GM21786 (cell line): ENCODE data around the gene MTERF4.

Source experiments
- ATAC-seq: cut with Tn5 transposase; IDR thresholded peaks from one replicate; pipeline ENCODE4 v1.9.1; 2021; ENCODE audit not compliant: unreplicated experiment

MTERF4 gene

DNA sequence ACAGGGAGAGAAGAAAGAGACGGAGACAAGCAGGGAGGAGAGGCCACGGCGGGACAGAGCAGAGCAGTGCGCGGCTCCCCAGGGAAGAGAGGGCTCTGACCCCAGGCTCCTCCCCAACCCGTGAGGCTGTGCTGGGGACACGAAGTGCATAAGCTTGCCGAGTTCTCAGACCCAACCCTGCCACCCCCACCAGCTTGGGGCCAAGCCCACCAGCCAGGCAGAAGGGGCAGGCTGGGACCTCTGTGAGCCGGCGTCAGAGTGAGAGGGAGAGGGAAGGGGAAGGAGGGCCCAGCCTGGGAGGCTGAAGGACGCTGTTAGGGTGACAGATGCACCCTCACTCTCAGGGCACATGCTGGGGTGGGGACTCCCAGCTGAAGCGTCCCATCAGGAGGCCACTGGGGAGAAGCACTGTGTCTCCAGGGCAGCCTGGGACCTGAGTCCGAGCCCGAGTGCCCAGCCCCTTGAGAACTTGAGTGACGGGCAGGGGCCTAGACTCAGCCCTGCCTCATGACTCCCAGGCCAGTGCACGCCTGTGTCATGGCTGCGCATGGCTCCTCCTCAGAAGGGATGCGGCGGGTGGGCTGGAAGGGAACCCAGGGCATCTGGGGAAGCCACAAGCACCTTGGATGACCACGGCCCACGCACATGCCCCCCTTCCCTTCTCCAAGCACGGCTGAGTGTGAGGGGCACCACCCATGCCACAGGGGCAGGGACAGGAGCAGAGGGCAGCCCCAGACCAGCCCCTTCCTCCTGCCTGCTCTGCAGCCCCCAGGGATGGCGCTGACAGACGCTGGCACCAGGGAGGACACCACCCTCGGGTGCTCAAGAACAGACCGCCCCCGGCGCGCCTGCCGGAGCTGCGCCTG is 31.0 kb downstream of the MTERF4 start:
- ATAC-seq, result no peak

DNA sequence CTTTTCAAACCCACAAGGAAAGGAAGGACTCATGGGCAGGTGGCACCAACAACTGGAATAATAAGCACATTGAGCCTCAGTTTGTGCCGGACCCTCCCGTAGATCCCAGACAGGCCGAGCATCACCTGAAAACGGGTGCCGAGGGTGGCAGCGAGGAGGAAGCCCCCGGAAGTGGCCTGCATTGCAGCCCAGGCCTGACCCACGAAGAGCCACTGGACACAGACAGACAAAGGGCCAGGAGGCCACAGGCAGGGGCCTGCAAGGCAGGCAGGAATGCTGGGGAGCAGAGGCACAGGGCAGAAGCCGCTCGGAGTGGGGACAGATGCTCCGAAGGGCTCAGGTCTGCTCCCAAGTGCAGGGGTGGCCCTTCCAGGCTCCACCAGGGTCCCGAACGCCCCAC is 31.7 kb downstream of the MTERF4 start:
- ATAC-seq, result no peak

DNA sequence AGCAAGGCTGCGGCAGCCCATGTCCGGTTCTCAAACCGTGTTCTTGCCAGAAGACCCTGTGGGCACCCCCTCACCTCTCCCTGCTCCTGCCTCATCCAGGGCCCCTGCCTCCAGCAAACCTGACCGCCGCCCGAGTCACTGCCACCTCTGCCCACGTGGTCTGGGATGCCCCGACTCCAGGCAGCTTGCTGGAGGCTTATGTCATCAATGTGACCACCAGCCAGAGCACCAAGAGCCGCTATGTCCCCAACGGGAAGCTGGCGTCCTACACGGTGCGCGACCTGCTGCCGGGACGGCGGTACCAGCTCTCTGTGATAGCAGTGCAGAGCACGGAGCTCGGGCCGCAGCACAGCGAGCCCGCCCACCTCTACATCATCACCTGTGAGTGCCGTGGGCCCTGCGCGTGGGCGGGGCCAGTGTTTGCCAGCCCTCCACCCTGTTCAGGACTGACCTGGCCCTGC is 32.2 kb downstream of the MTERF4 start:
- ATAC-seq, result no peak

DNA sequence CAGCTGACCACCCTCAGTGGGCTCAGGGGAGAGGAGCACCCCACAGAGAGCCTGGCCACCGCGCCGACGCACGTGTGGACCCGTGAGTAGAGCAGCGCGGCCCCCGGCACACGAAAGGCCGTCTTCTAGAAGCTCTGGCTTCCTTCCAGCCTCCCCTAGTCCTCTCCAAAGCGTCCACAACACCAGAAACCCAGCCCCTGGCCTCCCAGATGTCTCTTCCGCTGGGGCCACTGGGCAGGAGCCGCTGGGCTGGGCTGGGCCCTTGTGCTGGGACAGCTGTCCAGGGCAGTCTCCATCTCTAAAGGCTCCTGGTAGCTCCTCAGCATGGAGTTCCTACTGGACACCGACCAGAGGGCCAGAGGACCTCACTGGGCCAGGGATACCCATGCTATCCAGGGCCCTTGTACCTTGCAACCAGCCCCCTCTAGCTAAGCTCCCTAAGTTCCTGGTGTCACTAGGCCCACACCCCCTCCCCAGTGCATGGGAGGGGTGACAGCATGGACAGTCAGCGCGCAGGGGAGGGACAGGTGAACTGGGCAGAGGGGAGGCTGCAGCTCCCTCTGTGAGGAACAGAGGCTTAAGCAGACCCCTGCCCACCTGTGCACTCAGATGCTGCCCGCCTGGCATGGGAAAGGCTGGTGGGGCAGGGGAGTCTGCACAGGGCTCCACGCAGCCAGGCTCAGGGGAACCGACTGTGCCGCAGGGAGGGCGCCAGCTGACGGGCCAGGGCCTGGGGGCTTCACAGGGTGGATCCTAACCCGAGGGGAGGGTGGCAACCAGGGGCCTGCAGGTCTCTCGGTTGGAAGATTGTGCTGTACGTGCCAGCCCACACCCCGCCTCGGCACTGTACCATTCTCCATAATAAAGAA is 32.9 kb downstream of the MTERF4 start:
- ATAC-seq, result no peak

DNA sequence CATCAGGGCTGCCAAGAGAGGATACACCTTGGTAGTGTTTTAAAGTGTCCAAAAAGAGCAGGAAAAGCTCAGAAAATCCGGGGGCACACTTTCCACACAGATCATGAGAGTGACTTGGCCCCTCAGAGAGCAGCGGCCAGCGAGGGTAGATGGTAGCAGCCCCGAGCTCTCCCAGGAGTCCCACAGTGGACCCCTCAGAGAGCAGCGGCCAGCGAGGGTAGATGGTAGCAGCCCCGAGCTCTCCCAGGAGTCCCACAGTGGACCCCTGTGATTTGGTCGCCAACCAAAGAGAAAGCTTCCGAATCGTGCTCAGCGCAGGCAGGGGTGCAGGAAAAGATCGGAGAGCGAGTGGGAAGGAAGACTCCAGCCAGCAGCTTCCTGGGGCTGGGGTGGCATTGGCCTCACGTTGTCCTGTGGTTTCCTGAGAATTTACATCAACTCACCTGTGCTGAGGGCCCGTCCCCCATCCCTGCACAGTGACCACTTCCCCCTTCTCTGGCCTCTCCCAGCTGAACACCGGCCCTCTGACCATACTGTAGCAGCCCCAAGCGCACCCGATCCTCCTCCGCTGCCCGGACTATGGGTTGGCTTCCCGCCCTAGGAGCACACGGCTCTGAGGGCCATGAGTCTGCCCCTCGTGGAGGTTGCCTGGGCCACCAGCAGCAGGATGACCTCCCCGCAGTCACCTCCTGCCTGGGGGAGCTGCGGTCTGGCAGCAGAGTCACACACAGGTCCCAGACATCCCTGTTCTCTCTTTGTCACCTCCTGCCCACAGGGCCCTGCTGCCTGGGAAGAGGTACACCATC is 33.7 kb downstream of the MTERF4 start:
- no peak for ATAC-seq

DNA sequence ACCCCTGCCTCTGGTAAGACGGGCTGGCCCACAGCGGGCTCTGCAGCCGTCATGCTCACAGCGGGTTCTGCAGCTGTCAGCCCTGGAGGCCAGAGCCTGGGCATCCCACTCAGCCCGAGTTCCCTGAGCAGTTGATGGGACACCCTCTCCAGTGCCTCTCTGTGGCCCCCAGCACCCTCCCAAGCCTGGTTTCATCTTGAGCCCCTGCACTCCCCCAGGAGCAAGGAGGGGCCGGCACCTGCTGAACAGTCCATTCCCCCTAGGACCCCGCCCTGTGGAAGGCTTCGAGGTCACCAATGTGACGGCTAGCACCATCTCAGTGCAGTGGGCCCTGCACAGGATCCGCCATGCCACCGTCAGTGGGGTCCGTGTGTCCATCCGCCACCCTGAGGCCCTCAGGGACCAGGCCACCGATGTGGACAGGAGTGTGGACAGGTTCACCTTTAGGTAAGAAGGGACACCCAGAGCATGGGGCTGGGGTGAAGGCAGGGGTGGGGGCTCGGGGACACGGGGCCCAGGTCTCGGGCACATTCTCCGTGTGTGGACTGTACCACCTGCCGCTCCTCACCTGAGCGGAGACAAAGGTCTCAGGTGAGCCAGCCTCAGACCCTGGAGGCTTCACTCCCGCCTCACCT is 34.5 kb downstream of the MTERF4 start:
- ATAC-seq, result no peak

DNA sequence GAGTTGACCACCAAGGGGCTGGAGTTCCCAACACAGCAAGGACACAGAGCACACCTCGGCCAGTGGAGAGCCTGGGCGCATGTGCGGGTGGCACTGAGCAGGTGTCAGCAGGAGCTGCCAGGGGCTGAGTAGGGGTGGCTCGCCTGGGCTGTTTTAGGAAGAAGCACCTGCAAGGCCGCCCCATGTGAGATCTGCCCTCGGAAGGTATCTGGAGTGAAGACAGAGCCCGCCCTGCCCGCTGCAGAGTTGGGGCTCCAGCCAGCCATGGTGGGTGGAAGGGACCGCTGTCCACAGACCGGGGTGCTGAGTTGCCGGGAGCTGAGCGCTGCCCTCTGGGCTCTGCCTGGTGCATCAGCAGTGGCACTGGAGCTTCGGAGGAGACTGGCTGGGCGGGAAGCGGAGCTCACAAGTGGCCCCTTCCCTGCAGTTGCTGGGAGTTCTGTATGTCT is 35.2 kb downstream of the MTERF4 start:
- ATAC-seq, result no peak

DNA sequence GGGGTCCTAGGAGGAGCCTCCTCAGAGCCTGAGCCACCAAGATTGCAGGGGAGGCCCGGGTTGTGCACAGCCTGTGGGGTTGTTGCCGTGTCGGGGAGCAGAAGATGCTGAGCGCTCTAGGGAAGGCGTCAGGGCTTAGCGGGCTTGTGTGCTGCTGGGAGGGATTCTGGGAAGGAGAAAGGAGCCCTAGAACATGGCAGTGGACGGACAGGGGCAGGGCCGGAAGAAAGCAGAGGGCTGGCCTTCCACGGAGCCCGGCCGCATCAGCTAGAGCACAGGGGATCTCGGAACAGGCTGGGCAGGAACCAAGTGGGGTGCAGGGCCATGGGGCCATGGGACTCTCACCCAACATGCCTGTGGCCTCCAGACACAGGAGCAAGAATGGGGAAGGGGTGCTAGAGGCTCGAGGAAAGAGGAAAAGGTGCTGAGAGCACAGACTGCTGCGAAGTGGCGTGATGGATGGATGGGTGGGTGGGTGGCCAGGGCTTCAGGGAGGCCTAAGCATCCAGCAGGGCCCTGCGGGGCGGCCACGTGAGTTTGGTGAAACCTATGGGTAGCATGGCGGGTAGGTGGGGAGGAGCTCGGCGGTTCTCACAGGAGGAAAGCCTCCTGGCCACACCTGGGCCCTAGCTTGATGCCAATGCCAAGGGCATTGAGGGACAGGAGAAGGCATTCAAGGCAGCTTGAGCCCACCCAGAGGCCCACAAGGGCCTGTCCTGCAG is 35.8 kb downstream of the MTERF4 start:
- no peak for ATAC-seq

DNA sequence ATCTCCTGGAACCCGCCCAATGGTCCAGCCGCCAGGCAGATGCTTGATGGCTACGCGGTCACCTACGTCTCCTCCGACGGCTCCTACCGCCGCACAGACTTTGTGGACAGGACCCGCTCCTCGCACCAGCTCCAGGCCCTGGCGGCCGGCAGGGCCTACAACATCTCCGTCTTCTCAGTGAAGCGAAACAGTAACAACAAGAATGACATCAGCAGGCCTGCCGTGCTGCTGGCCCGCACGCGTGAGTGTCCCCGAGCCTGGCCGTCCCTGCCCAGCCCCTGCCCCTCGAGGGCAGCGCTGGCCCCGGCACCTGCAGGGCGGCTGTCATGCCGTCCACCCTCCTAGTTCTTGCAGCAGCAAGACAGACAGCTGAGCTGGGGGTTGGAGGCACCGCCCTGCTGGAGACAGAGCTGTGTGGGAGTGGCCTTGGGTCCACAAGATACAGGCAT is 36.7 kb downstream of the MTERF4 start:
- no peak for ATAC-seq

DNA sequence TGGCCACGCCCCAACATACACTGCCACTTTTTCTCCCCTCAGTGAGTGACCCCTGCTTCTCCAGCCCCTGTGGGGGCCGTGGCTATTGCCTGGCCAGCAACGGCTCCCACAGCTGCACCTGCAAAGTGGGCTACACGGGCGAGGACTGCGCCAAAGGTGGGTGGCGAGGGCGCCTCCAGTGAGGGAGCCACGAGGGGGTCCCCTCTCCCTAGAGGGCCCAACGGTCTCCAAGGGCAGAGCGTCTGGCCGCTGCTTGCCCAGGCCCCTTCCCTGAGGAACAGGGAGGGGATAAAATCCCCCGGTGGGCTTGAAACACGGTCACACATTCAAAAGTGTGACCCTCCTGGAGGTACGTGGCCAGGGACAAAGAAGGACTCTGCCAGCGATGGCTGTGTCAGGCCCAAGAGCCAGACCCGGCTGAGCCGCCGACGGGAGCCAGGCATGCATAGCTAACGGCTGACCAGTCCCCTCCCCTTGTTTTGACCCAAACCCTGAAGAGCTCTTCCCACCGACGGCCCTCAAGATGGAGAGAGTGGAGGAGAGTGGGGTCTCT is 37.2 kb downstream of the MTERF4 start:
- no peak for ATAC-seq

DNA sequence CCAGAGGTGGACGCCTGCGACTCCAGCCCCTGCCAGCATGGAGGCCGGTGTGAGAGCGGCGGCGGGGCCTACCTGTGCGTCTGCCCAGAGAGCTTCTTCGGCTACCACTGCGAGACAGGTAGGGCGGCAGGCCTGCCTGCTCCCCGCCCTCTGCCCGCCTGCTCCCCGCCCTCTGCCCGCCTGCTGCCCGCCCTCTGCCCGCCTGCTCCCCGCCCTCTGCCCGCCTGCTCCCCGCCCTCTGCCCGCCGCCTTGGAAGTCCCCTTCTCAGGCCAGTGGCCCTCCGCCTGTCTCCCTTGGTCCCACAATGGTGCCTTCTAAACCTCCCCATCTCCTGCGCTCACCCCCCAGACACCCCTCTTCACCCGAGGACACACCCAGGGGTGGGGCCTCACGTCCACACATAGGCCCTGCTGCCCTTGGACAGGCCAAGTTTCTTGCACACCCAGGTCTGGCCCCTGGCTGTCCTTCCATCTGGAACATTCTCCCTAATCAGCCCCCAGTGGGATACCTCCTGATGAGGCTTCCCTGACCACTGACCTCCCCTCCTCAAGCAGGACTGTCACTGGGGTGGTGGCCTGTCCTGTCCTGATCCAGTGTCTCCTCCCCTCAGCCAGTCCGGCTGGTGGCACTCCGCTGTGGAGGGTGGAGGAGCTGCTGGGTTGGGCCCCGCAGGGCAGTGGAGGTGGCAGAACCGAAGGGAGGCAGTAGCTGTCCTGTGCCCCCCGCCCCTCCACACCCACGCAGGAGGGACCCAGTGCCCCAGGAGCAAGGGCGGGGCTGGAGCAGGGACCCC is 37.9 kb downstream of the MTERF4 start:
- ATAC-seq, result no peak

DNA sequence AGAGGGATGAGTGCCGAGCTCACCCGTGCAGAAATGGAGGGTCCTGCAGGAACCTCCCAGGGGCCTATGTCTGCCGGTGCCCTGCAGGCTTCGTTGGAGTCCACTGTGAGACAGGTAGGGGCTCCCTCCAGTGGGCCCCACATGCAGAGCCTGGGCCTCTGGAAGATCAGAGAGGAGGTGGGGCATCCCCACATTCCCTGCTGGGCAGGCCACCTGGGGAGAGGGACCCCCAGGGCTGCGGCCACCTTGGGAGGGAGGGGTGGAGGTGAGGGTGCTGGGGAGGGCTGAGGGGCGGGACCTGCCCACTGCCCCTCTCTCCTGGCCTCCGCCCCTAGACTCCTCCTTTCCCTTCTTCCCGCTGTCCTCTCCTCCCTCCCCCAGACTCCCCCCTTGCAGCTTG is 38.5 kb downstream of the MTERF4 start:
- ATAC-seq, result no peak

DNA sequence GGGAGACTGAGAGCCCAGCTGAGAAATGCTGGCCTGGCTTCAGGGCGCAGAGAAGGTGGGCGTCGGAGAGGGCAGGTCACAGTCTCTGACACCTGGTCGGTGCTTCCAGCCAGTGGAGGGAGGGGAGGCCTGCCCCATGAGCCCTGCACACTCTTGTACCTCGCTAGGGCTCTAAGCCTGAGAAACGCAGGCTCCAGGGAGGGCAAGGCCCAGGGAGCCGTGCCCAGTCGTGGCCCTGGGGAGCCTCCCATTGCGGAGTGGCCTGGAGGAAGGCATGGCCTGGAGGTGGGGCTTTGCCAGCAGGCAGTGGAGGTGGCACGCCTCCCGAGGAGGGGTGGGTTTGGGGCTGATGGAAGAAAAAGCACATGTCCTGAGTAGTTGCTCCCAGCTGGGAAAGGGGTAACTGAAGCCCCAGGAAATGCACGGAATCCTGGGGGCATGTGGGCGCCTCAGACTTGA is 39.0 kb downstream of the MTERF4 start:
- no peak for ATAC-seq

DNA sequence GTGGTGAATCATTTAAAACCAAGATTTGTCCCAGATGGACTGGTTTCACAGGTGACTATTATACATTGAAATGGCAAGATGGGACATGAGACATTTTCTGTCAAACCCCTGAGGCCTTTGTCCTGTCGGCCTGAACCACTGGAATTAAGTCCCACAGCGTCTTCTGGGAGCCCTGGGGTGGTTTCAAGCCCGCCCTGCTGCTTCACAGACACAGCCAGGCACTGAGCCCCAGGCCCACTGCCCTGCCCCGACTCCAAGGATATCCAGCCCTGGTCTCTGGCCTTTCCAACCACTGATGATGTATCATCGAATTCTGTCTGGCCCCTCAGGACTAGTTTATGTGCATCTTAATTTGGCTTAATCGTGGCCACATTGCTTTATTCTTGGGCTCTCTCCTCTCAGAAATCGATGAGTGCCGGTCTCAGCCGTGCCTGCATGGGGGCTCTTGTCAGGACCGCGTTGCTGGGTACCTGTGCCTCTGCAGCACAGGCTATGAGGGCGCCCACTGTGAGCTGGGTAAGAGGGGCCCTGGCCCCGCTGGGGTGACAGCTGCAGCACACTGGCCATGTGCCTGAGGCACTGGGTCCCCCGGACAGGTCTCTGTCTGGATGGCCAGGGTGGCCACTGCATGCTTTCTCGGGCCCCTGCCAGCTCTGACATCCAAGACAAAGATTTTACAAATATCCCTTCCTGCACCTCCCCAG is 39.5 kb downstream of the MTERF4 start:
- ATAC-seq, result no peak

DNA sequence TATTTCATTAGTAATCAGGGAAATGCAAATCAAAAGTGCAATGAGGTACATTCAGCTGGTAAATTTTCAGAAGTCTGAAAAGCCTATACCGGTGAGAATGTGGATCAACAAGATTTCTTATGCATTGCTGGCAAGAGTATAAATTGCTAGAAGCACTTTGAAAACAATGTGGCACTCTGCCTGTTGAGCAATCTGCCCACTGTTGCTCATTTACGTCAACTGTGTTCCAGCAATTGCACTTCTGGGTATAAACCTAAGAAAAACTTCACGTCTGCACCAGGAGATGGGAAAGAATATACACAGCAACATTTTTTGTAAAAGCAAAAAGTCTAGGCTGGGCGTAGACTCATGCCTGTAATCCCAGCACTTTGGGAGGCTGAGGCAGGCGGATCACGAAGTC is 40.8 kb downstream of the MTERF4 start:
- ATAC-seq, result no peak

DNA sequence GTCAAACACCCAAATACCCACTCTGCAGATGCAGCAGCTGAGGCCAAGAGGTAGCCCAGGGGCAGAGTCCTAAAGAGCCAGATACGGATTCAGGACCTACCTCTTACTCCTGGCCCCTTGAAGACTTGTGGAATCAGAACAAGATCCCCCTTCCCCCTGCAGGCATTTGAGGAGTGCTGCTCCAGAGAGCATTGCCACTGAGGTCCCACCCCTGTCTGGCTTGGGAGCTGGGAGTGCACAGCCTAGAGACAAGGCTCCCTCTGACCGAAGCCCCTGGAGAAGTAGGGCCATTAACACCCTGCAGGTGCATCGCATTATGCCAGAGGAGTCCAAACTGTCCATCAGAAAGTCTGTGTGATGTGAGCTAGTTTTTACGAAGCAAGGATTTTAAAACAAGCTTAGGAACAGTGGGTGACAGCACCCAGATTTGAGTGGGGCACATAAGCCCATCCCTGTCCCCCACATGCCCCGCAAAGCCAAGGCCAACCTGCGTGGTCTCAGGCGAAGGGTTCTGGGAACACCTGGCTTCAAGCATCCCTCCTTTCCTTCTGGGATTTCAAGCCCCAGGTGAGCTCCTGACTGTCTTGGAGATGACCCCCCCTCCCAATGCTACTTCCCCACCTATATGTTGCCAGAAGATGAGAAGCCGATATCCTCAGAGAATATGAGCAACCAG is 48.4 kb downstream of the MTERF4 start:
- no peak for ATAC-seq

DNA sequence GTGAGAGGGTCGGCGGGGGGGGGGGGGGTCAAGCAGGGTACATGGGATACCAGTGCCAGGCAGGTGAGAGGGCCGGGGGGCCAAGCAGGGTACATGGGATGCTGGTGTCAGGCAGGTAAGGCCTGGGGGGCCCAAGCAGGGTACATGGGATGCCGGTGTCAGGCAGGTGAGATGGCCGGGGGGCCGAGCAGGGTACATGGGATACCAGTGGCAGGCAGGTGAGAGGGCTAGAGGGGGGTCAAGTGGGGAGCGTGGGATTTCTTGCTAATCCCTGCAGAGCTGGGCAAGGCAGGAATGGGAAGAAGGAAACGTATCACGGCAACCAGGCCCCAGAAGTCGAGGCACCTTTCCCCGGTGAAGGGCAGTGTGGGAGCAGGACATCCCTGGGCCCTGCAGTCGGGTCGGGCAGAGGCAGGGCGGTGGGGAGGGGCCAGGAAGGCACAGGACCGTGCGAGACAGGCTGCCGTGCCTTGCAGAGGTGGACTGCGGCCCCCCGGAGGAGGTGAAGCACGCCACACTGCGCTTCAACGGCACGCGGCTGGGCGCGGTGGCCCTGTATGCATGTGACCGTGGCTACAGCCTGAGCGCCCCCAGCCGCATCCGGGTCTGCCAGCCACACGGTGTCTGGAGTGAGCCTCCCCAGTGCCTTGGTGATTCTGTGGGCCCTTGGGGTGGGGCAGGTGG is 49.3 kb downstream of the MTERF4 start:
- ATAC-seq, result no peak
